ENCODE results near the gene PAQR8. TPM values are rescaled to one million over a fixed set of nuclear protein-coding genes. Genes with fewer than 3 reads are reported as not detected.

The PAQR8 gene
- total RNA-seq, 2 experiments from 2014 or later: 5.5 to 6.2 TPM

DNA sequence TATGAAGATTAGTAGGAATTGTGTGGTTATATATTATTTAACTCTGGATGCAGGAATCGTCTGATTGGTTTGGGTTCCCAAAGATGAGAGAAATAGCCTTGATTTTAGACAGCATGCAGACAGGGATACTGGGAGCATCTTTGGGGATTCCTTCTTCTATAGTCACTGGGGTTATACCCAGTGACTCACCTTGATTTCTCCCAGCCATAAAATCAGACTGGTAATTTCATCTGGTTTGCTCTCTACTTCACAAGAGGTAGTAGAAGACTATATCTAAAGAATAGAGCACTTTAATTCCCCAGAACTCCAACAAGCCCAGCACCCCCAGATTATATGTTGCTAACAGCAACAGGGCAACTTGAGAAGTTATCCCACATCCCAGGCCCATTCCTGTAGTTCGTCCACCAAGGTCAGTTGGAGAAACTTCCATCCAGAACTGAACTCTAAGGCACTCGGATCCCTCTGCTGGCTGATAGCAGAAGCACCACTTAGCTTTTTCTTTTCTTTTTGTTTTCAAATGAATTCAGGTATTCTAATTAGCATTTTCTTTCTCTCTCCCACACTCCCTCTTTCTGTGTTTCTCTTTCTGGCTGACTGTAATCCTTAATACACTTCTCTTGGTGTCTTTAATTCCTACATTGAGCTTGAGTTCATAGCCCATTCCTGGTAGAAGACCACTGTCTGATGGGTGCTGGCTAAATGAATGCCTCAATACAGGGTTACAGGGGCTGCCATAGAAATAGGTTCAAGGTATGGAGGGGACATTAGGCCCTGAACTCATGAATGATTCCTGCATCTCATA lies 37.8 kb downstream of the PAQR8 start:
- H3K4me2 ChIP-seq (ENCODE audit: low read length): no peak overlapping the region
- no peaks in the 10 kb centered on the region for H3K79me2 ChIP-seq (ENCODE audit: insufficient read depth, low read depth, low read length)
- ChIA-PET CTCF (ENCODE audit: unreplicated experiment) (interaction anchor here (1.0 kb wide), 2 partner anchors 113 to 114 kb away, joined by 3 to 5 read pairs; no protein-coding TSS in a partner anchor), POLR2A (interaction anchor here (0.6 to 7.9 kb wide), 5 partner anchors 8 to 764 kb away, joined by 3 to 56 read pairs (median 3); partner anchors contain the start of gene MCM3)
- BruUV-seq (replicated peaks): no TSS peak
- peak; percentile 64 for DNase-seq (ENCODE audit: low spot score)
- peaks cover 7% of the 10 kb centered on the region for H3K4me1 ChIP-seq (ENCODE audit: insufficient read depth, low read length, poor library complexity, severe bottlenecking)
- H3K4me3 ChIP-seq (ENCODE audit: low read depth, low read length, poor library complexity, severe bottlenecking): no peak overlapping the region
- TF ChIP-seq EZH2phosphoT487 (IDR thresholded peaks at IDR 0.05; ENCODE audit: borderline replicate concordance, low read depth, low read length): no peak
- TF ChIP-seq, protein P1, sequence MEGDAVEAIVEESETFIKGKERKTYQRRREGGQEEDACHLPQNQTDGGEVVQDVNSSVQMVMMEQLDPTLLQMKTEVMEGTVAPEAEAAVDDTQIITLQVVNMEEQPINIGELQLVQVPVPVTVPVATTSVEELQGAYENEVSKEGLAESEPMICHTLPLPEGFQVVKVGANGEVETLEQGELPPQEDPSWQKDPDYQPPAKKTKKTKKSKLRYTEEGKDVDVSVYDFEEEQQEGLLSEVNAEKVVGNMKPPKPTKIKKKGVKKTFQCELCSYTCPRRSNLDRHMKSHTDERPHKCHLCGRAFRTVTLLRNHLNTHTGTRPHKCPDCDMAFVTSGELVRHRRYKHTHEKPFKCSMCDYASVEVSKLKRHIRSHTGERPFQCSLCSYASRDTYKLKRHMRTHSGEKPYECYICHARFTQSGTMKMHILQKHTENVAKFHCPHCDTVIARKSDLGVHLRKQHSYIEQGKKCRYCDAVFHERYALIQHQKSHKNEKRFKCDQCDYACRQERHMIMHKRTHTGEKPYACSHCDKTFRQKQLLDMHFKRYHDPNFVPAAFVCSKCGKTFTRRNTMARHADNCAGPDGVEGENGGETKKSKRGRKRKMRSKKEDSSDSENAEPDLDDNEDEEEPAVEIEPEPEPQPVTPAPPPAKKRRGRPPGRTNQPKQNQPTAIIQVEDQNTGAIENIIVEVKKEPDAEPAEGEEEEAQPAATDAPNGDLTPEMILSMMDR (conservative IDR thresholded peaks at IDR 0.05; ENCODE audit: low read length): peak; percentile 98
- no peak overlapping the region for H2AFZ ChIP-seq (ENCODE audit: low read length)
- H3K36me3 ChIP-seq (ENCODE audit: insufficient read depth, low read length): no peaks in the 10 kb centered on the region
- H3K9me2 ChIP-seq (ENCODE audit: insufficient read depth, low read length): no peaks in the 10 kb centered on the region
- intact Hi-C loops (cut with micrococcal nuclease; ENCODE audit: unreplicated experiment): loop anchor here (1.0 to 10.0 kb wide), 3 partner anchors 92 to 335 kb away; no protein-coding TSS in a partner anchor
- H3K27ac ChIP-seq (ENCODE audit: low read depth, low read length, poor library complexity, severe bottlenecking): no peak overlapping the region
- H3K9me3 ChIP-seq (ENCODE audit: low read length): no peaks in the 10 kb centered on the region
- no peaks in the 10 kb centered on the region for H4K20me1 ChIP-seq (ENCODE audit: insufficient read depth, low read length)

DNA sequence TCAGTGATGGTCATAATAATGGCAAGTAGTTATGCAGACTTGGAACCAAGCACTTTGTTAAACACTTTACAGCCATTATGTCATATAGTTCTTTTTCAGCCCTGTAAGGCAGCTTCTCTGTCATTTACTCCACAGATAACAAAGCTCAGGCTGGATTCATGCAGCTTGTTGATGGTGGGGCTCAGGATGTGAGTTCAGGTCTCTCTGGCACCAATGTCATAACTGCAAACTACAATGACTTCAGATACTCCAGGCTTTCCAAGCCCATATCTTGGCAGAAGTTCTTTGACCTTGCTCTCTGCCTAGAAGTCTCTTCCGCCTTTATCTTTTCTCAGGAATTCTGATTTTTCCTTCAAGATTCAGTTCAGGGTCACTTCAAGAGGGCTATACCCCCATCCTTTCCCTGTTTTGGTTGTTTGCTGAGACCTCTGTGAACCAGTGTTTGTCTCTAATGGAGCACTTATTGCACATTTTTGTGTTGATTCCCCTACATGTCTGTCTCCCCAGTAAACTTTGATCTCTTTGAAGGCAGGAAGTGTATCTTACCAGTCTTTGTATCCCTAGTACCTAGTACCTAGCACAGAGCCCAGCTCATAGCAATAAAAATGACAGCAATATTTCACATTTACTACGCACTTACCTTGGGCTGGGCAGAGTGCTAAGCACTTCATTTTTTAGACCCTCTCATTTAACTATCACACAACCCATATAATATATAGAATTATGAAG lies 38.5 kb downstream of the PAQR8 start:
- H3K4me2 ChIP-seq (ENCODE audit: low read length): no peak overlapping the region
- intact Hi-C loops (cut with micrococcal nuclease; ENCODE audit: unreplicated experiment): no loop called here

More for the DNA sequence above, 38.5 kb downstream of the PAQR8 start:
- Histone ChIP-seq H3K27ac (ENCODE audit: low read depth, low read length, poor library complexity, severe bottlenecking) (no peak overlapping the region), H3K9me3 (ENCODE audit: low read length) (no peaks in the 10 kb centered on the region), H3K36me3 (ENCODE audit: insufficient read depth, low read length) (no peaks in the 10 kb centered on the region), H3K4me3 (ENCODE audit: low read depth, low read length, poor library complexity, severe bottlenecking) (no peak overlapping the region), H2AFZ (ENCODE audit: low read length) (no peak overlapping the region), H3K79me2 (ENCODE audit: insufficient read depth, low read depth, low read length) (no peaks in the 10 kb centered on the region), H3K9me2 (ENCODE audit: insufficient read depth, low read length) (no peaks in the 10 kb centered on the region), H4K20me1 (ENCODE audit: insufficient read depth, low read length) (no peaks in the 10 kb centered on the region), H3K4me1 (ENCODE audit: insufficient read depth, low read length, poor library complexity, severe bottlenecking) (peaks cover 7% of the 10 kb centered on the region)
- DNase-seq (ENCODE audit: low spot score): no peak
- POLR2A ChIA-PET: interaction anchor here (0.6 to 7.9 kb wide), 6 partner anchors 9 to 124 kb away, joined by 3 to 56 read pairs (median 3); partner anchors contain the start of gene MCM3
- no peak for TF ChIP-seq EZH2phosphoT487 (IDR thresholded peaks at IDR 0.05; ENCODE audit: borderline replicate concordance, low read depth, low read length)
- TF ChIP-seq, protein P1 (conservative IDR thresholded peaks at IDR 0.05; ENCODE audit: low read length): no peak
- no TSS peak for BruUV-seq (replicated peaks)
- CTCF ChIA-PET (ENCODE audit: unreplicated experiment): interaction anchor here (1.0 kb wide), 1 partner anchor 114 kb away, joined by 5 read pairs; no protein-coding TSS in a partner anchor
